Hepatocyte (in vitro differentiated cells): ENCODE data around the gene NTSR1.

Experiments used
- CTCF ChIP-seq: fragments of 200-600 bp; sonication (generic); IDR thresholded peaks from 2 replicates; pipeline ENCODE4 v1.5.1; 2016; ENCODE audit warnings: antibody characterized with exemption, mild to moderate bottlenecking; ENCODE audit not compliant: poor library complexity
- EZH2 ChIP-seq: fragments of 200-600 bp; sonication (generic); IDR thresholded peaks from 2 replicates; pipeline ENCODE4 v1.6.1; 2016; ENCODE audit warnings: antibody characterized with exemption, mild to moderate bottlenecking, borderline replicate concordance
- EZH2phosphoT487 ChIP-seq: fragments of 200-600 bp; sonication (generic); IDR thresholded peaks from one replicate; pipeline ENCODE4 v1.6.1; 2018; ENCODE audit warnings: antibody characterized with exemption, mild to moderate bottlenecking, low read depth, moderate library complexity; ENCODE audit not compliant: unreplicated experiment, severe bottlenecking

- TF ChIP-seq CTCF (no peak), EZH2 (no peak), EZH2phosphoT487 (no peak)
These were observed 55.7 kb downstream of the NTSR1 start for GRCh38 chr20:62764156-62764935.
